SK-N-MC (cell line): ENCODE results near the gene CDA.
"Not testable (repeated sequence)": the region's sequence is repeated elsewhere in the genome, so short reads cannot be mapped to it uniquely, and the experiment has no call there.

Experiments used
- DNase-seq: peaks from one replicate; pipeline ENCODE4 v3.0.0-alpha.2; 2011; ENCODE audit warnings: low read depth, low spot score
- H3K27ac ChIP-seq: fragments of 200-600 bp; sonication (generic); 2 replicates; pipeline ENCODE4 v1.5.1; 2016; ENCODE audit warnings: mixed run types
- H3K36me3 ChIP-seq: fragments of 200-600 bp; sonication (generic); 2 replicates; pipeline ENCODE4 v1.6.1; 2017; ENCODE audit warnings: antibody characterized with exemption, low read length, mixed read lengths; ENCODE audit not compliant: insufficient read depth
- H3K4me3 ChIP-seq: fragments of 200-600 bp; sonication (generic); 2 replicates; pipeline ENCODE4 v1.5.1; 2016
- H3K9ac ChIP-seq: fragments of 200-600 bp; sonication (generic); 2 replicates; pipeline ENCODE4 v1.8.0; 2017; ENCODE audit warnings: mixed run types, mixed read lengths; ENCODE audit not compliant: insufficient read length
- H3K9me3 ChIP-seq: fragments of 200-600 bp; sonication (generic); 2 replicates; pipeline ENCODE4 v1.6.1; 2017; ENCODE audit warnings: low read depth, mild to moderate bottlenecking, antibody characterized with exemption, low read length, moderate library complexity, mixed read lengths
- EZH2 ChIP-seq: fragments of 200-600 bp; sonication (generic); IDR thresholded peaks from one replicate; pipeline ENCODE4 v1.6.1; 2017; ENCODE audit warnings: antibody characterized with exemption
- FOXP2 ChIP-seq: optimal IDR thresholded peaks from 2 replicates; pipeline ENCODE3; 2011; ENCODE audit warnings: mild to moderate bottlenecking, moderate library complexity; ENCODE audit not compliant: insufficient read depth; ENCODE audit errors: extremely low read length, control extremely low read depth
- POLR2AphosphoS5 ChIP-seq: IDR thresholded peaks from 2 replicates; pipeline ENCODE4 v1.6.1; 2012; ENCODE audit warnings: mild to moderate bottlenecking, low read depth, low read length, borderline replicate concordance

The CDA gene

GRCh38 chr1:20594746-20595145 lies 5.8 kb downstream of the CDA start:
- no peak for DNase-seq
- no peaks in the 10 kb centered on the region for H3K36me3 ChIP-seq
- TF ChIP-seq POLR2AphosphoS5 (no peak), EZH2 (no peak), FOXP2 (no peak)
- no peak overlapping the region for H3K9ac ChIP-seq
- no peaks in the 10 kb centered on the region for H3K9me3 ChIP-seq
- no peak overlapping the region for H3K4me3 ChIP-seq
- H3K27ac ChIP-seq = no peak overlapping the region

- Histone ChIP-seq H3K27ac (no peak overlapping the region), H3K4me3 (no peak overlapping the region), H3K36me3 (no peaks in the 10 kb centered on the region), H3K9me3 (no peaks in the 10 kb centered on the region), H3K9ac (no peak overlapping the region)
- TF ChIP-seq POLR2AphosphoS5 (no peak), EZH2 (no peak), FOXP2 (no peak)
- DNase-seq = no peak
These were observed 7.2 kb downstream of the CDA start for GRCh38 chr1:20596106-20596505.

GRCh38 chr1:20597650-20598049 lies 8.8 kb downstream of the CDA start:
- Histone ChIP-seq H3K36me3 (no peaks in the 10 kb centered on the region), H3K4me3 (no peak overlapping the region), H3K9ac (no peak overlapping the region), H3K27ac (no peak overlapping the region), H3K9me3 (no peaks in the 10 kb centered on the region)
- no peak for DNase-seq
- TF ChIP-seq EZH2 (no peak), FOXP2 (no peak), POLR2AphosphoS5 (no peak)

DNA sequence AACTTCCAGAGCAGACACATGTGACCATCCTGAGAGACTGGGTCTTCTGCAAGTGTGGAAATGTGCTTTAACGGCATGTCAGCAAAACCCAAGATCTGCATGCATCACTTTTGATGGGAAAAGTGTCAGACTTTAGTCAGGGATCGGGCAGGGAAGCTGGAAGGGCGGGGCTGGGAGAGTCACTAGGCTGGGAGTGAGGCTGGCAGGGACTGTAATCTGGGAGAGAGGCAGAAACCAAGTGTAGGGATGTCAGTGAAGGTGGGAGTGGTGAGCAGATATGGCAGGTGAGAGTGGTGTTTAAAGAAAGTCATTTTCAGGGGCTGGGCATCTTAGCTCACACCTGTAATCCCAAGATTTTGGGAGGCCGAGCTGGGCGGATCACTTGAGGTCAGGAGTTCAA lies 11.3 kb downstream of the CDA start:
- Histone ChIP-seq H3K36me3 (no peaks in the 10 kb centered on the region), H3K4me3 (no peak overlapping the region), H3K9me3 (no peaks in the 10 kb centered on the region), H3K27ac (no peak overlapping the region), H3K9ac (no peak overlapping the region)
- no peak for TF ChIP-seq FOXP2
- no peak for TF ChIP-seq POLR2AphosphoS5
- TF ChIP-seq EZH2 = no peak
- no peak for DNase-seq

GRCh38 chr1:20601129-20601825 lies 12.4 kb downstream of the CDA start:
- H3K27ac ChIP-seq = no peak overlapping the region
- no peak overlapping the region for H3K4me3 ChIP-seq
- TF ChIP-seq EZH2 = no peak
- TF ChIP-seq FOXP2 = no peak
- no peak for TF ChIP-seq POLR2AphosphoS5
- H3K9me3 ChIP-seq = no peaks in the 10 kb centered on the region
- H3K9ac ChIP-seq = no peak overlapping the region
- no peaks in the 10 kb centered on the region for H3K36me3 ChIP-seq
- no peak for DNase-seq

GRCh38 chr1:20602851-20603450 lies 14.1 kb downstream of the CDA start:
- Histone ChIP-seq H3K36me3 (no peaks in the 10 kb centered on the region), H3K4me3 (no peak overlapping the region), H3K27ac (no peak overlapping the region), H3K9me3 (no peaks in the 10 kb centered on the region), H3K9ac (no peak overlapping the region)
- no peak for DNase-seq
- TF ChIP-seq EZH2 (no peak), FOXP2 (no peak), POLR2AphosphoS5 (no peak)

- no peaks in the 10 kb centered on the region for H3K9me3 ChIP-seq
- TF ChIP-seq FOXP2 (no peak), EZH2 (no peak), POLR2AphosphoS5 (no peak)
- no peak overlapping the region for H3K4me3 ChIP-seq
- no peak for DNase-seq
- no peaks in the 10 kb centered on the region for H3K36me3 ChIP-seq
- H3K27ac ChIP-seq = no peak overlapping the region
- no peak overlapping the region for H3K9ac ChIP-seq
These were observed 14.9 kb downstream of the CDA start for GRCh38 chr1:20603504-20604464.

DNA sequence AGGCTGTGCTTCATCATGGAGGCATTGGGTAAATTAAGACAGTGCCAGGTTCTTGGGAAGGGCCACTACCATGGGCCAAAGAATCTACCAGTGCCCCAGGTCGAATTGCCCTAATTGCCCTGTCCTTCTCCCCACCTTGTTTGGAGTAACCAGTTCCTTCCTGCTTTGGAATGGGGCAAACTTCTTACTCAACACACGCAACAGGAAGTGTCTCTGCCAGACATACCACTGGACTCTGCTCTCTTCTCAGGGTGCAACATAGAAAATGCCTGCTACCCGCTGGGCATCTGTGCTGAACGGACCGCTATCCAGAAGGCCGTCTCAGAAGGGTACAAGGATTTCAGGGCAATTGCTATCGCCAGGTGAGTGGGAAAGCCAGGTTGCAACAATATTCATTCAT lies 15.8 kb downstream of the CDA start:
- H3K27ac ChIP-seq = no peak overlapping the region

GRCh38 chr1:20606801-20607570 lies 18.1 kb downstream of the CDA start:
- H3K27ac ChIP-seq, H3K4me3 ChIP-seq, DNase-seq, H3K9ac ChIP-seq, H3K36me3 ChIP-seq, H3K9me3 ChIP-seq: not testable (repeated sequence)

More for the DNA sequence above, 15.8 kb downstream of the CDA start:
- H3K4me3 ChIP-seq = no peak overlapping the region
- no peak for DNase-seq
- H3K9me3 ChIP-seq = no peaks in the 10 kb centered on the region
- no peak for TF ChIP-seq FOXP2
- no peaks in the 10 kb centered on the region for H3K36me3 ChIP-seq
- no peak overlapping the region for H3K9ac ChIP-seq
